HG02642 (cell line): ENCODE results near the gene MOCOS.

Experiments
- ATAC-seq: cut with Tn5 transposase; IDR thresholded peaks from one replicate; pipeline ENCODE4 v1.9.1; 2021; ENCODE audit warnings: mild to moderate bottlenecking; ENCODE audit not compliant: unreplicated experiment, poor library complexity

The MOCOS gene

GRCh38 chr18:36255072-36255698, 67.9 kb downstream of the MOCOS start:
- no peak for ATAC-seq

- no peak for ATAC-seq
Observed at GRCh38 chr18:36256094-36256493, 68.8 kb downstream of the MOCOS start.

DNA sequence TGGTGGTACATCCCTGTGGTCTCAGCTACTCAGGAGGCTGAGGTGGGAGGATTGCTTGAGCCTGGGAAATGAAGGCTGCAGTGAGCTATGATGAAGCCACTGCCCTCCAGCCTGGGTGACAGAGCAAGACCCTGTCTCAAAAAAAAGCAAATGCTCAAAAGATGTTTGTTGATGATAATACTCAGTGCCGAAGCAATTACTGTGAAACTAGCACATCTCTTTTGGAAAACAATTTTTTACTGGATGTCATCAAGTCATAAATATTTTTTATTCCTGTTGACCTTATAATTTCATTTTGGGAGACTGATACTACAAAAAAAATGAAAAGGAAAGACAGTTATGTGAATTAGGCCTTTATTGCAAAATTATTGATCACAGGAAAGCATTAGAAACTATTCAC, 75.7 kb downstream of the MOCOS start:
- no peak for ATAC-seq

GRCh38 chr18:36264283-36264682, 77.0 kb downstream of the MOCOS start:
- ATAC-seq: no peak

DNA sequence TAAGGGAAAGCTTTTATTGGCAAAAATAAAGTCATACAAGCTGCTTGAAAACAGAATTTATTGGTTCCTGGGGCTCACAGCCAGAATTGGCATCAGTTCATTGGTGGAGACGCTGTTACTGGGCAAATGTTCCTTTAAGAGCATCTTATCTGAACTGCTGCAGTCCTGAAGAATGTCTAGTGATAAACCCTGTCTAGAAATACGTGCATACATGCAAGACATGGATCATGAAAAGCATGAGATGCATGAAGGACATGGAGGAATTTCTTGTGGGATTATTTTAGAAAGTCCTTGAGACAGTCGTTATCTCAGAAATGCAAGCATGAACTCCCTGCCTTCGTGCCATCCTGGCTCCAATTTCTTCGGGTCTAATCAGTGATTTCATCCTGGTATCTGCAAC, 77.7 kb downstream of the MOCOS start:
- no peak for ATAC-seq

DNA sequence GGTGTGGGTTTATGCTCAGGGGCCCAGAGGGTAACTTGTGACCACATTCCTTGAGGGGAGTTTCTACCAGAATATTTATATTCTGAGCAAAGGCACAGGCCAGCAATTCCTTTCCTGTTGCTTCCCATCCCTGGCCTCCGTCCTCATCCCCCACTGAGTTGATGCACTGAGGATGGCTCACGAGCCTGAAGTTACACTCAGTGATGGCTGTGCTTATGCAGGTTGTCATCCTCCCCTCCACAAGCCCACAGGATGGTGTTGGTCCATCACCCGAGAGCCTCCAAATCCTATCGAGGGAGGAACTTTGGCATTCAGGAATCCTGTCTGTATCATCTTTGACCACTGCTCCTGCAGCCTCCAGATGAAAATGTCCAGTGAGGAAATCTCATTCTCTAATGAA, 81.9 kb downstream of the MOCOS start:
- no peak for ATAC-seq

GRCh38 chr18:36271153-36271552, 83.9 kb downstream of the MOCOS start:
- ATAC-seq: no peak

DNA sequence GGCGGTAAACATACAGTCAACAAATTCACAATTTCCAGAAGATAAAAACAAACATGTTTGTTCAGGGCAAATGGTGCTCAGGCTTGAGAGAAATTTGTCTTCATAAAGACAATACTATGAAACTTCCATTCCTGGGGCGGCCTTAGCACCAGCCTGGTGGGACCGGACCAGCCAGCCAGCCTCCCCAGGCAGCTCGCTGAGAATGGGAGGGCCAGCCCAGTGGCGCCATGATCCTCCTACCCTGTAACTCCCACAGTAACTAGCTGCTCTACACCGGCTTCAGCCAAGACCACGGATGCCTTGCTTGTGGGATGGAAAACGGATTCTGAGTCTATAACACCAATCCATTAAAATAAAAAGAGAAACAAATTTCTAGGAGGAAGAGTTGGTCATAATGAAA, 86.0 kb downstream of the MOCOS start:
- ATAC-seq: no peak

DNA sequence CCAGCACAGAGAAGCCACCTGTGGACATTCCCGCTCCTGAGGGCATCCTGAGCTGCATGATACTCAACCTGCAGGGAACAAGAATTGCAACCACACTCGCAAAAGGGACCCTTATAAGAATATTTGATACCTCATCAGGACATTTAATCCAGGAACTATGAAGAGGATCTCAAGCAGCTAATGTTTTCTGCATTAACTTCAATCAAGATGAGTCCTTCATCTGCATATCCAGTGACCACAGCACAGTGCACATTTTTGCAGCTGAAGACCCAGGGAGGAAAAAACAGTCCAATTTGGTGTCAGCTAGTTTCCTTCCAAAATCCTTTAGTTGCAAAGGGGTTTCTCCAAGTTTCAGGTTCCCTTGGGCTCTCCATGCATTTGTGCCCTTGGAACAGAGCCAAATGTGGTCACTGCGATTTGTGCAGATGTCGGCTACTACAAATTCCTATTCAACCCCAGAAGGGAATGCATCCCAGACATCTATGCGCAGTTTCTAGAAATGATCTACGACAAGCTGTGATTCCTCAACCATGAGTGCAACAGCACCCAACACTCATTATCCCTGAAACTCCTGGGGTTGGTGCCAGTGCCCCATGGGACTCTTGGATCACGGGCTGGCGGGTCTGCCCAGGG, 86.9 kb downstream of the MOCOS start:
- no peak for ATAC-seq

GRCh38 chr18:36275561-36275960, 88.3 kb downstream of the MOCOS start:
- no peak for ATAC-seq

- ATAC-seq: no peak
Observed at GRCh38 chr18:36279001-36279400, 91.7 kb downstream of the MOCOS start.

DNA sequence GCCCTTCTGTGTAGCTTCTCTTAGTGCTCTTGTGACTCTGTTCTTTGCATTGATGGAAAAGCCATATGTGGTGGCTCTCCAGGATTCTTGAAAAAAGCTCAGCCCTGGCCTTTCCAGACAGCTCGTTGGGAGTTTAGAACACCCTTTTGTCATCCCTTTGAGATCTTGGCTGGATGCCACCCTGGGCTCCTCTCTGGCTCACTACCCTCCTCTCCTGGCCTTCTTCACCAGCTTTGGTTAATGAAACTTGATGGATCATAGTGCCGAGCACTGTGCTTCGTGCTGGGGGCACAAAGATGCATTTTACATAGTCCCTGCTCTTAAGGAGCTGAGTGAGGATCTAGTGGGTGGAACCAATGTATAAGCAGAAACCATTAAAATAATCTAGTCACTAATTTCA, 94.6 kb downstream of the MOCOS start:
- no peak for ATAC-seq

DNA sequence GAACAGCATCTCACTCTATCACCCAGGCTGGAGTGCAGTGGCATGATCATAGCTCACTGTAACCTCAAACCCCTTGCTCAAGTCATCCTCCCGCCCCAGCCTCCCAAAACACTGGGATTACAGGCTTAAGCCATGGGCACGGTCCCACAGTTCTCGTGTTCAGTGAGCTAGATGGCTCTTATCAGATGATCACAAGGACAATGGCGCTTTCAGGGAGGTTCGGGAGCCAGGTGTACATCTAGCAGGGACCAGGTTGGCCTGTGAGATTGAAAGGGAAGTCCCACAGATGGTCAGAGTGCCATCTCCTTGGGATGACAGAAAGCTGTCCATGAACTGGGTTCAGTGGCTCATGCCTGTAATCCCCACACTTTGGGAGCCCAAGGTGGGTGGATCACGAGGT, 96.2 kb downstream of the MOCOS start:
- no peak for ATAC-seq

- no peak for ATAC-seq
Observed at GRCh38 chr18:36284268-36284667, 97.0 kb downstream of the MOCOS start.

GRCh38 chr18:36284671-36285295, 97.5 kb downstream of the MOCOS start:
- ATAC-seq: no peak

DNA sequence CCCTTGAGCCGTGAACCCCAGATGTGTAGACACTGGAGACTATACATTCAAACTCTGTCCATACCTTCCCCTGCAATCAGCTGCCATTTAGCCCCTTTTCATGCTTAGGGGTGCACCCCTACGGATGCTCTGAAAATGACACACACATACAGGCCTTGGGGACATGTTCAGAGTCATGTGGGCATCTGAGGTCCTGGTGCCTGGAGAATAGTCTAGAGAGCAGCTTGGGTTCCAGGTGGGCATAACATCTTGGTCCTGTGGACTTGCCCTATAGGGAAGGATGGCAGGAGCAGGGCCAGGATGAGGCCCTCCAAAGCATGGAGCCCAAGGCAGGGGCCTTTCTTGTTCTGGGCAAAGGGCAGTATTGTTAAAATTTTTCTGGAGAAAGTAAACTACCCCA, 100.4 kb downstream of the MOCOS start:
- no peak for ATAC-seq

- ATAC-seq: no peak
Observed at GRCh38 chr18:36288689-36289088, 101.4 kb downstream of the MOCOS start.

DNA sequence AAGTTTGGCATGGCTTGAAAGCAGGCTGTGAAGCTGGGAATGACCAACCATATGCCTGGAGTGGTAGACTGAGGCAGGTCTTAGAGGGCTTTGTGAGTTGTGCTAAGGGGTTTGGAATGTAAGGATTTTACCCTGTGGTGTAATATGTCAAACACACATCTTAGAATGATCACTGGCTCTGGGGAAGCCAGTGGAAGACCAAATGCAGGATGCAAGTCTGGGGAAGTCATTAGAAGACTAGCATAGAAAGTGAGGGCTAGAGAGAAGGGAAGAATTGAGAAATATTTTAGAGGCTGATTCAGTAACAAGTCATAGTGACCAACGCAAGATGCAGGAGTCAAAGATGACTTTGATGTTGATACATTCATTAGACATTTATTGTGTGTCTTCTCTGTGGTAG, 106.7 kb downstream of the MOCOS start:
- ATAC-seq: no peak

- no peak for ATAC-seq
Observed at GRCh38 chr18:36295214-36295613, 107.9 kb downstream of the MOCOS start.

DNA sequence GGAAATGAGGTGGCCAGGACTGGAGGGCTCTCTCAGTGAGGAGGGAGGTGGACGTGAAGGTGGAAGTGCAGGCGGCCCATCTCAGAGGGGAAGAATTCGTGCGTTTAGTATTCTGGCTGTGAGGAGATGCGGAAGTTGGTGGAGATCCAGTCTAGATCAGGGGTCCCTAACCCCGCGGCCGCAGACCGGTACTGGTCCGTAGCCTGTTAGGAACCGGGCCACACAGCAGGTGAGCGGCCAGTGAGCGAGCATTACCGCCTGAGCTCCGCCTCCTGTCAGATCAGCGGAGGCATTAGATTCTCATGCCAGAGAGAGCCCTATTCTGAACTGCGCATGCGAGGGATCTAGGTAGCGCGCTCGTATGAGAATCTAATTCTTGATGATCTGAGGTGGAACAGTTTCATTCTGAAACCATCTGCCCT, 108.6 kb downstream of the MOCOS start:
- ATAC-seq: no peak

DNA sequence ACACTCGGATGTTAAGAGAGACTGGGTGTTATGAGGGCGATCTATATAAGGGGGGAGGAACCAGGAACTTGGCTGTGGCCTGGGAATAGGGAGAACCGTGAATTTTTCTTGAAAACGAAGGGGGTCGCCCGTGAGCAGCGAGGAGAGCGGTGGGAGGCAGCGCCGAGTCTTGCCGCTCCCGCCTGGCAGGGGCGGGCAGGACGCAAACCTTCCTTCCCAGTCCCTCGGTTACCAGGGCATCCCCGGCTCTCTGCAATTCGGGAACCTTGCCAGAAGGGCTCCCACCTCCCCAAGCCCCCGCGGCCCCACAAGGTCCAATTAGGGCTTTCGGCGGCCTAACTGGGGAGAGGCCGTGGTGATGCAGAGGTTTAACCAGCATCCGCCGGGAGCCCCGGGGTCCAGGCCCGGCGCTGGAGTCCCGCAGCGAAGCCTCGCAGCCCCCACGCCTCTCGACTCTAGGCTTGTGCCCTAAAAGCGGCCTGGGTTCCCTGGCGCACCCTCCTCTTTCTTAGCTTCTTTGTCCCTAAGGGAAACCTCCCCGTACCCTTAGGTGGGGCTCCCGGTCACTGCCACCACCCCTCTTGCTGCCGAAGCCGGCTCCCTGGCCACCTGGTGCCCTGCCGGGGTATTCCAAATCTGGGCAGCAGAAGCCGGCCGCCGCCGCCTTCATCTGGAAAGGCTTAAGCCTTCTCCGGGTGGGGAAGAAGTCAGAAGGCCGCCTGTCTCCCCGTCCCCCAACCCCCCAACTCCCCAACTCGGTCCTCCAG, 109.5 kb downstream of the MOCOS start:
- ATAC-seq: peak; percentile 11
